Right lung (tissue), 5 donors: Measurements from ENCODE around the gene MACROD1. TPM values are rescaled to one million over a fixed set of nuclear protein-coding genes. Genes with fewer than 3 reads are reported as not detected.

Experiments
- DNase-seq, 2 donors: peaks; one replicate each; pipeline ENCODE4 v3.0.0-alpha.2; 2013
- polyA plus RNA-seq, 5 donors: library from polyadenylated mRNA; unstranded; fragments of 120-200 nt; gene quantifications; one replicate each; pipeline versions ENCODE4 v1.2.1 to v1.2.3, GENCODE V29; 2013; ENCODE audit warnings: inconsistent platforms in 1 of 5, low replicate concordance in 1 of 5; ENCODE audit not compliant: insufficient read length in 5 of 5, insufficient read depth in 1 of 5

Gene MACROD1
- polyA plus RNA-seq, 5 donors = 16.4 to 26.7 (median 24.3) TPM

DNA sequence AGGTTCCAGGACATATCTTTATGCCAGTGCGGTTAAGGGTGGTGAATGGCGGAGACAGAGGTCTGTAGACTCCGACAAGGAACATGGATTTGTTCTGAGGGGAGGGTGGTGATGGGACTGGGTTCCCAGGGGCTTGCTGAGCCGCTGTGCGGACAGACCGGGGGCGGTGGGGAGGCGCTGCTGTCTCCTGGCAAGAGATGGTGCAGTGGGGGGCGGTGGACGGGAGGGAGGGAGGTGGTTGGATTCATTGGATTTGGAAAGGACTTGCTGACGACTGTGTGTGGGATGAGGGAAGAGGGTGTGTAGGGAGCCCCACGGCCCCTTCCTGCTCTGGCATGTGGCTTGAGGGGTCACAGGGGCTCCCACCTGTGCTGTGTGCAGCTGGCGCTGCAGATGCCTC is 87.0 kb downstream of the MACROD1 start:
- DNase-seq = no peak

DNA sequence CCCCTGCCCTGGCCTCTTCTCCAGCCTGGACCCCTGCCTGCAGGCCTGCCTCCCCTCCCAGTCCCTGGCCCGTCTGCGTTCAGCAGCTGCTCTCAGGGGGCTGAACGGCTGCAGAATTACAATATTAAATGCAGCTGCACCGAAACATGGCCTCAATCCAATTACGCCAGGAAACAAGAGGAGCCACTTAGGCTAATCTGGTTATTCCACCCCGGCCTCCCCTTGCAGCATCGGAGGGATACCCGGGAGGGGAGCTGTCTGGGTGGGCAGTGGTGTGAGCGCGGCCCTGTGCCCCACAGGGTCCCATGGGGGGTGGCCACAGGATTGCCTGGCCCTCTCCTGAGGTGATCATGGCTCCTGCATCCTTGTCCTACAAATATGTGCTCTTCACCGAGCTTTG is 87.6 kb downstream of the MACROD1 start:
- DNase-seq = peak in 1 of 2 donors; percentile 46

GRCh38 chr11:64077607-64078006 is 88.3 kb downstream of the MACROD1 start:
- no peak for DNase-seq

- DNase-seq = no peak
These were observed 89.2 kb downstream of the MACROD1 start for GRCh38 chr11:64076758-64077157.

- no peak for DNase-seq
These were observed 91.7 kb downstream of the MACROD1 start for GRCh38 chr11:64074239-64074638.

GRCh38 chr11:64073542-64073941 is 92.4 kb downstream of the MACROD1 start:
- DNase-seq = no peak

GRCh38 chr11:64072871-64073270 is 93.0 kb downstream of the MACROD1 start:
- DNase-seq = no peak

DNA sequence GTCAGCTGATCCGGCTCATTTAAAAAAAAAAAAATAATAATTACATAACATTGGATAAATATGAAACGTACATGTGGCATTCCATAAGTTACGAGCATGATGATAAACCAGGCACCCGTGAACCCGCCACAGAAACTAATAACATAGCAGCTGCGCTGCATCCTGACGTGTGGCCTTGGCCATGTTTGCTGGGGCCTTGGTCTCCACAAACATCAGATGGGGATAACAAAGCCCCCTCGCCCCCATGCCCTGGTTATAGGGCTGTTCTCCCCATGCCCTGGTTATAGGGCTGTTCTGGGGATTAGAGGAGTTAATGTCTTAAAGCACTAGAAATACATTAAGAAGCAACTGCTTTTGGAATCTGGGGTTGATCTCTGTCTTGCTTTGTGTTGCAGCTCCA is 93.5 kb downstream of the MACROD1 start:
- no peak for DNase-seq

DNA sequence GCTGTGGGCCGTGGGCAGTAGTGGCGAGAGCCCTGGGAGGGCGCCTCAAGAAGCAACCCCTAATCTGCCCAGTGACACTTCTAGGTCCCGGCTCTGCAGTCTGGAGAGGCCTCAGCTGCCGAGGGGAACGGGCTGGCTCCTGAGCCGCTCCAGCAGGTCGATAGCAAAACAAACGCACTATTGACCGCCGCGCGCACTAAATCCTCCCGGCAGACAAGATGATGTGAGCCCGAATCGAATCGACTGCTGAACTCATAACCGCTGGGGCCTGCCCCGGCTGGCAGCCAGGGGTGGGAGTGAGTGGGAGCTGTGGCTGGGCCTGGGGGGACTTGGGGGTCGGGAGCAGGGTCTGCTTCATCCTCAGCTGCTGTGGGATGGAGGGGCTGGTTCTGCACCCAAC is 94.1 kb downstream of the MACROD1 start:
- DNase-seq = no peak

DNA sequence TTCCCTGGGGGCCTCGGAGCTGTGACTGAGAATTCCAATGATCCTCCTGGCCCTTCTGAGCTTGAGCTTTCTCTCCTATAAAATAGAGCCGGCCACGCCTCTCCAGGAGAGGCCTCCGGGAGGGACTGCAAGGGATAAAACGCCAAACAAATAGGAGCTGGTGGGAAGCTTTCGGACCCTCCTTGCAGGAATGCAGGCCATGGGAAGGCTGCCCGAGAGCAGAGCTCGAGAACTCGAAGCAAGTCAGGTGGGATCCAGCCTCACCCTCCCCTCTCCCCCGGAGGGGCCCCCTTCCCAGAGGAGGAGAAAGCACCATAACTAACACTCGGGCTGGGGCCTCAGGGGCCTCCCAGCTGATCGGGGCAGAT is 95.6 kb downstream of the MACROD1 start:
- DNase-seq = no peak

DNA sequence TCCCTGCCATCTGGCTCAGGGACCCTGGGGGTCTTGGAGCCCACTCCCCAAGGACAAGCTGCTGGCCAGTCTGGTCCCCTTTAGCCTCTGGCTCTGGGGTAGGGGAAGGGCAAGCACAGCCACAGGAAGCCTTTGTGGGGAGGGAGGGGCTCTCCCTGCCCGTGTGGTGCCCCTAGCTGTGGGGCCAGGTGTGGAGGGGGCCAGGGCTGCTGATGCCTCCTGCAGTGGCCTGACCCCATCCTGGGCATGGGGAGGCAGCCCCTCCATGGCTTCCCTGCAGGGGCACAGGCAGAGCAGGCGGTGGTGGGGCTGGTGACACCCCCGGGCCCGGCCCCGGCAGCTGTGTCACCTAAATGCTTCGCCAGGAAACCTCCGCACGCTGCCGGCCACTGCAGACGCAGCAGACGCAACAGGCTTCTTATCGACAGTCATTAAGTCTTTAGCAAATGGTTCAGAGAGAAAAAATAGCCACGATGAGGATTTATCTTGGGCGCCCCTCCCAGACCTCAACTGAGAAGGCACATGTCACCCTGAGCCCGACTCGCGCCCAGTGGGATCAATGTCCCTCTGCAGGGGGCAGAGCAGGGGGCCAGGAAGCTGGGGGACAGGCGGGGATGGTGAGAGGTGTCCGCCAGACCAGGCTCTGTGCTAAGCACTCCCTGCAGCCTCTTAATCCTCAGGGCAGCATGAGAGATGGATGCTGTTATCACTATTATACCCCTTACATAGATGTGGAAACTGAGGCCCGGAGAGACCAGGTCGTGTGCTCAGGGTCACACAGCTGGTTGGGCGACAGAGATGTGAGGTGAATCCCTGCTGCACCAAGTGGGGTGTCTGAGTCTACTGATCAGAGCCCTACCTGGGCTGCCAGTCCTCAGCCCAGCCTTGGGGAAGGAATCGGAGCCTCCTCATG is 96.3 kb downstream of the MACROD1 start:
- no peak for DNase-seq

DNA sequence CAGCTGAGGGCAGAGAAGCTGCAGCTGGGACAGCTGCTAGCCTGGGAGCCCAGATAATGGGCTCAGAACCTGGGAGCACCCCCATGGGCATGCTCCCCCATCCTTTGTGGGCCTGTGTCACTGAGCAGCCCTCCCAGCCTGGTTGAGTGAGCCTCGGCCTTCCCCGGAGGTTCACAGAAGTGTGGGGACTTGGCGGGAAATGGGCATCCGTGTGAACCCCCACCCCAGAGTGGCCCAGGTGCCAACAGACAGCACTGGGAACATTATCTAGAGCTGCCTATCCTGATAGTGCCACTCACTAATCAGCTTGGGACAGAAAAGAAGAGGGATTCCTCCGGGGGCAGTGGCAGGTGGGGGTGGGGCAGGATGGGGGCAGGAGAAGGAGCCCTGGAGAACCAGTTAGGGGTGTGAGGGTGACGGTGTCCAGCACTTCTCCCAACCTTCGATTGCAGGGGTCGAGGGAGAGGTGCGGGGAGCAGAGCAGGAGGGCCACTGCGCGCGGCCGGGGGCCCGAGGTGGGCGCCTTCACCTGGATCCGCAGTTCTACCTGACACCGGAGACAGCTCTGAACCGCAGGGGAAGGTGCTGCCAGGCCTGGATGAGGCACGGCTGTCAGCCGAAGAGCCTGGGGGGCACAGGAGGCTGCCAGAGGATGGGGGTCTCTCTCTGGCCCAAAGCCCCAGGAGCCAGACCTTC is 97.1 kb downstream of the MACROD1 start:
- DNase-seq = no peak

GRCh38 chr11:64067230-64067993 is 98.5 kb downstream of the MACROD1 start:
- no peak for DNase-seq

- no peak for DNase-seq
These were observed 100.2 kb downstream of the MACROD1 start for GRCh38 chr11:64065712-64066111.

DNA sequence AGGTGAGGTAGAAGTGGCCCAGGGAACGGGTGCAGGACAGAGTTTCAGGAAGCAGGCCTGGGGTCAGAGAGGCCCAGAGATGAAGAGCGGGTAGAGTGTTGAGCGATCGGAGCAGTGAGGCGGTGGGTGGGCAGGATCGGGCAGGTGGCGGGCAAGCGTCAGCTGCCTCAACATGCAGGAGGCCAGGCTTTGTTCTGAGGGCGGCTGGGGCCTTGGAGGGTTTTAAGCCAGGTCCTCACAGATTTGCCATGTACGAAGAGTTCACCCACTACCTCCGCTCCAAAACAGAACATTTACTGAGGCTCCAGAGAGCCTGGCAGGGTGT is 100.8 kb downstream of the MACROD1 start:
- DNase-seq = no peak

DNA sequence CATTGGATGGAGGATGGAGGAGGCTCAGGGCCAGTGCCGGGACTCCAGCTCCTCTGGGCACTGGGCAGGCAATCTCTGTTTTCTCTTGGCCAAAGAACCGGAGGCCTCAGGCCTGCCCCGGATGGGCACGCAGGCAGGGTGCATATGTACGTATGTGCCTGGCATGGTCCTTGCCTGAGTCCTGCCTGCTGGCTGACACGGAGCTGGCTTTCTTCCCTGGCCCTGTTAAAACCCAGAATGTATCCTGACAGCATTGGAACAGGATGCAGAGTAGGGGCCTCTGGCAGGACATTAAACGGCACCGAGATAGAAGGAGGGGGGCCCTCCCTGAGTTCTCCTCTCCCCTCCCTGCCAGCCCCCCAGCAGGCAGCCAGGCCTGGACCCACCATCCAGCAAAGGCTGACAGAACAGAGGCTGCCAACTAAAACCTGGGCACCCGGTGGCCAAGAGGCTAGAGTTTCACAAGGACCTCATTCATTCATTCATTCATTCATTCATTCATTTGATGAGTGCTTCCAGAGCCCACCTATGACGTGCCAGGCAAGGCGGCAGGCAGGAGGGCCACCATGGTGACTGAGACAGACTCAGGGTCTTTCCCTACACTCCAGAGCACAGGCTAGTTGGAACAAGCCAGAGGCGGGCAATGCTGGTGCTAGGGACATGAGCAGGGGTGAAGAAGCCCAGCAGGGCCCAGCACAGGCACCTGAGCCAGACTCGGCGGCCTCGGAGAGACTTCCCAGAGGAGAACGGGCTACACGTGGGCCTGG is 101.4 kb downstream of the MACROD1 start:
- DNase-seq = no peak

DNA sequence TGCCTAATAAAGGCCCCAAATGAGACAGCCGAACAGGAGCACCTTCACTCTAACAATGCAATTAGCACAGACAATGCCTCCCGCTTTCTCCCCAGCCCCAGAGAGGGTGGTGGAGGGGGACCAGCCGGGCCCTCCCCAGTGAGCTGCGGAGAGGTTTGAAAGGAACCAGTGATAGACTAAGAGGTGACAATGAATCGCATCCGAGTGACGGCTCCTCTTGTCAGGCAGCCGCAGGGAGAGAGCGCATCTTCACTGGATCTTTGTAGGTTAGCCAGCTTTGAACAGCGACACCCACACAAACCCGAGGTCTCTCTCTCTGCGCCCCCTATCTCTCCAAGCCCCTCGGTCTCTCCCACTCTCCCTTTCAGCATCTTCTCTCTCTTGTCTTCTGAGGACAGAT is 102.1 kb downstream of the MACROD1 start:
- DNase-seq = no peak

GRCh38 chr11:64062185-64063039 is 103.5 kb downstream of the MACROD1 start:
- DNase-seq = no peak

DNA sequence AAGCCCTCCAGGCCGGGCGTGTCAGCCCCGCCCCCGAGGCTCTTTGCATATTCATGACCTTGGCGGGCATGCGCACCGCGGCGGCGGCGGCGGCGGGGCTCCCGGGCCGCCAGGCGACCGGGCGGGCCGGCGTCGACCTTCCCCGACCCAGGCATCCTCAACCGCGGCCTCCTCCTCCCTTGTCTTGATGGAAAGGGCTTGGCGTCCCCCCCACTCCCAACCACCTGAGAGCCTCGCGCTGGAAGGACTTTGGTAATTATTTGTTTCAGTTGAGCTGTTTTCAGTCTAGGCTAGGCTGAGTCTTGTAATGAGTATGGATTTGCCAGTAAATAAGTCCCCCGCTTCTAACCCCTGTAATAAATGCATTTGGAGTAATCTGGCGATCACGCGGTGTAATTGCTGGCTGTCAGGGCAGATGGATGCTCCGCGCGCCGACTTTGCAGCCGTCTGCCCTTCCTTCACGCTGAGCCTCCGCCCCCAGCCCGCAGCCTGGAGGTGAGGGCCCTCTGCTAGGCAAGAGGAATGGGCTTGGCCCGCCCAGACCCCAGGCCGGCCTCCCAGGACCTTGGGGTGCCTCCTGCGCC is 105.0 kb downstream of the MACROD1 start:
- no peak for DNase-seq

DNA sequence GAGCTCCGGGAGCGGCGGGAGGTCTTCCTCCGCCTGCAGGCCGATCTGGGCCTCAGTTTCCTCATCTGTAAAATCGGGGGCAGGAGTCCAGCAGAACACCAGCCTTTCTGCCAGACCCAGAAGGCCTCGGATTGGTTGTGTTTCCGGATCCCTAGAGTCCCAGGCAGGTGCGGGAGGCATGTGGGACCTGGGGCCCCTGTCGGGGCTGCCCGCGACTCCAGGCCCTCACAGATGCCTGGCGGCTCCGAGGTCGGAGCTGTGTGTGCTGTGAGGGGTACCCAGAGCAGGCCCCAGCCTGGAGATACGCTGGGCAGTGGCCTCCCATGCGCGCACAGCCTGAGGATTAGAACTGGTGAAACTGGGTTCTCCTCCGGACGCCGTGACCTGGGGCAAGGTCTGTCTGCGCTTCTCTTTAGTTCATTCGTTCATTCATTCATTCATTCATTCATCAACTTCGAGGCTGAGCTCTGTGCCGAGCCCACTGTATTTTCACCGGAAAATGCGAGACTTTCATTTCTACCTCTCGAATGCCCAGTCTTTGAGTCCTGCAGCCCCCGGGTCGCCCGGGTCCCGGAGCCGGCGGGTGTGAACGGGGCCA is 105.6 kb downstream of the MACROD1 start:
- no peak for DNase-seq
